ENCODE data around the gene CATSPER1. TPM values are rescaled to one million over a fixed set of nuclear protein-coding genes. Genes with fewer than 3 reads are reported as not detected.

The CATSPER1 gene
- total and polyA plus RNA-seq, 2 donors (not counting 3 experiments of a cell fraction or from before 2014, with no cell fraction given), result 0.68 to 1.0 TPM

DNA sequence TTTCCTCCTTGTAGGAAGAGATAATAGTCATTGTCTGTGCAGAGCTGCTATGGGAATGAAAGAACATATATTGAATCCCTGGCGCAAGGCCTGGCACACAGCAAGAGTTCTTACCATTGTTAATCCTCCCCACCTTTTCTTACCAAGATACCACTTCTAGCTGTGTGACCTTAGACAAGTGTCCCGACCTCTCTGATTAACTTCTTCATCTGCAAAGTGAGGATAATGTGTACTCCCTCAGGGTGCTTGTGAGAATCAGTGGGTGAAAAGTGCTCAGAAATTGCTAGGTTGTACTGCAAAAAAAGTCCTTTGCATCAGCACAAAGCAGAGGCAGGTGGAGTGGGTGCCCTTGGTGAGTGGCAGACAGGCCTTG lies 18.2 kb downstream of the CATSPER1 start:
- H3K4me1 ChIP-seq (ENCODE audit: control insufficient read depth, extremely low read depth, insufficient read depth, low read length), result peaks cover 5% of the 10 kb centered on the region
- peaks cover 10% of the 10 kb centered on the region for H3K79me2 ChIP-seq (ENCODE audit: control insufficient read depth, insufficient read depth, low read length)
- ChIA-PET CTCF (interaction anchor here (1.3 to 3.9 kb wide), 3 partner anchors 14 to 123 kb away, joined by 3 to 37 read pairs (median 11); no protein-coding TSS in a partner anchor), POLR2A (no interaction called here)
- peaks cover 0 to 7% of the 10 kb centered on the region in 2 experiments for H3K36me3 ChIP-seq (ENCODE audit: control insufficient read depth in 2 of 2, extremely low read depth in 1 of 2, insufficient read depth in 2 of 2, low read length in 2 of 2)
- H3K27me3 ChIP-seq (ENCODE audit: control insufficient read depth in 2 of 2, insufficient read depth in 2 of 2, low read length in 2 of 2), result peaks cover 2% of the 10 kb centered on the region in 2 experiments
- no peaks in the 10 kb centered on the region for H3K9me1 ChIP-seq (replicated peaks; ENCODE audit: control insufficient read depth, extremely low read depth, insufficient read depth, low read length)
- FAIRE-seq (no peak), DNase-seq (ENCODE audit: low read depth, low spot score) (no peak)
- H4K20me1 ChIP-seq (replicated peaks; ENCODE audit: control insufficient read depth, extremely low read depth, insufficient read depth, low read length), result no peaks in the 10 kb centered on the region
- intact Hi-C loops (cut with micrococcal nuclease), result no loop called here
- no TSS peak for BruUV-seq (replicated peaks)
- H3K9me3 ChIP-seq (replicated peaks; ENCODE audit: control insufficient read depth, insufficient read depth, low read length), result no peaks in the 10 kb centered on the region
- TF ChIP-seq, protein P1, sequence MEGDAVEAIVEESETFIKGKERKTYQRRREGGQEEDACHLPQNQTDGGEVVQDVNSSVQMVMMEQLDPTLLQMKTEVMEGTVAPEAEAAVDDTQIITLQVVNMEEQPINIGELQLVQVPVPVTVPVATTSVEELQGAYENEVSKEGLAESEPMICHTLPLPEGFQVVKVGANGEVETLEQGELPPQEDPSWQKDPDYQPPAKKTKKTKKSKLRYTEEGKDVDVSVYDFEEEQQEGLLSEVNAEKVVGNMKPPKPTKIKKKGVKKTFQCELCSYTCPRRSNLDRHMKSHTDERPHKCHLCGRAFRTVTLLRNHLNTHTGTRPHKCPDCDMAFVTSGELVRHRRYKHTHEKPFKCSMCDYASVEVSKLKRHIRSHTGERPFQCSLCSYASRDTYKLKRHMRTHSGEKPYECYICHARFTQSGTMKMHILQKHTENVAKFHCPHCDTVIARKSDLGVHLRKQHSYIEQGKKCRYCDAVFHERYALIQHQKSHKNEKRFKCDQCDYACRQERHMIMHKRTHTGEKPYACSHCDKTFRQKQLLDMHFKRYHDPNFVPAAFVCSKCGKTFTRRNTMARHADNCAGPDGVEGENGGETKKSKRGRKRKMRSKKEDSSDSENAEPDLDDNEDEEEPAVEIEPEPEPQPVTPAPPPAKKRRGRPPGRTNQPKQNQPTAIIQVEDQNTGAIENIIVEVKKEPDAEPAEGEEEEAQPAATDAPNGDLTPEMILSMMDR (IDR thresholded peaks at IDR 0.05; ENCODE audit: extremely low read depth in 1 of 2, insufficient read depth in 1 of 2, low read depth in 1 of 2, low read length in 2 of 2), result no peak
- no peak for TF ChIP-seq JUN (IDR thresholded peaks at IDR 0.05; ENCODE audit: borderline replicate concordance, insufficient read depth, insufficient read length, low read depth)
- TF ChIP-seq EZH2 (IDR thresholded peaks at IDR 0.05; ENCODE audit: borderline replicate concordance, low read depth, low read length, severe bottlenecking), result no peak
- TF ChIP-seq POLR2AphosphoS5 (IDR thresholded peaks at IDR 0.05; ENCODE audit: insufficient read depth, low read depth, low read length), result no peak
- TF ChIP-seq GATA2 (IDR thresholded peaks at IDR 0.05; ENCODE audit: insufficient read depth, insufficient read length, low read depth, low read length), result no peak
- TF ChIP-seq, protein P2, sequence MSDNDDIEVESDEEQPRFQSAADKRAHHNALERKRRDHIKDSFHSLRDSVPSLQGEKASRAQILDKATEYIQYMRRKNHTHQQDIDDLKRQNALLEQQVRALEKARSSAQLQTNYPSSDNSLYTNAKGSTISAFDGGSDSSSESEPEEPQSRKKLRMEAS (IDR thresholded peaks at IDR 0.05; ENCODE audit: insufficient read depth, insufficient read length), result no peak
- no peak for TF ChIP-seq FOS (IDR thresholded peaks at IDR 0.05; ENCODE audit: borderline replicate concordance, insufficient read depth, low read length)
- no peak for TF ChIP-seq MYC (IDR thresholded peaks at IDR 0.05; ENCODE audit: low read depth, low read length)
- no peak for TF ChIP-seq POLR2A (IDR thresholded peaks at IDR 0.05; ENCODE audit: low read depth, low read length)
- no peak overlapping the region for H3K9ac ChIP-seq (replicated peaks; ENCODE audit: extremely low read depth, insufficient read depth, low read length)
- dilution Hi-C loops (cut with MboI; ENCODE audit: extremely low pct_ligation_motif_present, low sequenced_read_pairs), result no loop called here
- H3K27ac ChIP-seq (ENCODE audit: insufficient read depth, low read depth, low read length), result no peak overlapping the region
- no peak overlapping the region for H3K4me2 ChIP-seq (ENCODE audit: insufficient read depth, low read length)
- no peak overlapping the region for H2AFZ ChIP-seq (ENCODE audit: low read depth, low read length)
- H3K4me3 ChIP-seq (replicated peaks in 1 of 3; ENCODE audit: insufficient read depth in 1 of 3, low read depth in 1 of 3, low read length in 3 of 3), result no peak overlapping the region

Measured in endothelial cell of umbilical vein (primary cell).